K562 (cell line): Measurements from ENCODE around the gene ARHGDIA. TPM values are rescaled to one million over a fixed set of nuclear protein-coding genes. Genes with fewer than 3 reads are reported as not detected.
A peak's percentile ranks its signal among the peaks of the same experiment; 100 is the strongest.

Experiments
- ATF1 ChIP-seq, 2 experiments: fragments of 450-650 bp in 1 of 2; IDR thresholded peaks; 2 replicates each; pipeline ENCODE4 v1.6.1; 2016; ENCODE audit warnings: missing compliant biosample characterization in 1 of 2, missing genetic modification characterization in 1 of 2
- BRF2 ChIP-seq: IDR thresholded peaks from 3 replicates; pipeline ENCODE4 v1.6.1; 2011; ENCODE audit warnings: borderline replicate concordance, mild to moderate bottlenecking; ENCODE audit not compliant: insufficient read length, insufficient read depth
- ELK1 ChIP-seq: sonication (generic); formaldehyde crosslinking; IDR thresholded peaks from 2 replicates; pipeline ENCODE4 v1.8.1; 2022; ENCODE audit warnings: missing genetic modification reagents
- ESRRB ChIP-seq: fragments of 250-450 bp; sonication (Bioruptor Pico); IDR thresholded peaks from 2 replicates; pipeline ENCODE4 v1.5.0; 2020; ENCODE audit warnings: mild to moderate bottlenecking, moderate library complexity, borderline replicate concordance
- HNRNPK ChIP-seq: fragments of 200-400 bp; formaldehyde crosslinking; IDR thresholded peaks from one replicate; pipeline ENCODE4 v1.6.1; 2018; ENCODE audit warnings: mild to moderate bottlenecking, low read depth, low read length; ENCODE audit not compliant: poor library complexity, severe bottlenecking
- MCM2 ChIP-seq: fragments of 450-650 bp; IDR thresholded peaks from 2 replicates; pipeline ENCODE4 v1.6.1; 2017; ENCODE audit warnings: low read depth, mild to moderate bottlenecking
- NCOA1 ChIP-seq: fragments of 450-650 bp; IDR thresholded peaks from 2 replicates; pipeline ENCODE4 v1.6.1; 2016; ENCODE audit warnings: low read depth
- NFE2 ChIP-seq: IDR thresholded peaks from 2 replicates; pipeline ENCODE4 v1.6.1; 2014; ENCODE audit warnings: antibody characterized with exemption, low read depth
- NFRKB ChIP-seq: fragments of 450-650 bp; IDR thresholded peaks from 2 replicates; pipeline ENCODE4 v1.6.1; 2016; ENCODE audit warnings: low read depth
- PYGO2 ChIP-seq: fragments of 450-650 bp; IDR thresholded peaks from 2 replicates; pipeline ENCODE4 v1.6.1; 2016; ENCODE audit warnings: mild to moderate bottlenecking, missing genetic modification characterization, moderate library complexity, missing compliant biosample characterization
- SAP30 ChIP-seq: fragments of 200-600 bp; sonication (generic); IDR thresholded peaks from 2 replicates; pipeline ENCODE4 v1.6.1; 2012; ENCODE audit warnings: borderline replicate concordance, low read depth, mild to moderate bottlenecking, moderate library complexity, low read length, control low read depth, inconsistent platforms; ENCODE audit not compliant: insufficient read depth, poor library complexity, severe bottlenecking
- SIN3A ChIP-seq, 2 experiments: fragments of 150-350 bp in 1 of 2; IDR thresholded peaks; 2 replicates each; pipeline ENCODE4 v1.6.1; 2011 to 2016; ENCODE audit warnings: borderline replicate concordance in 2 of 2, low read depth in 2 of 2, low read length in 2 of 2, mild to moderate bottlenecking in 2 of 2, moderate library complexity in 2 of 2; ENCODE audit not compliant: control insufficient read depth in 1 of 2
- STAT5A ChIP-seq: IDR thresholded peaks from 2 replicates; pipeline ENCODE4 v1.6.1; 2012; ENCODE audit warnings: low read length, inconsistent platforms, borderline replicate concordance
- TCF7L2 ChIP-seq: fragments of 150-350 bp; IDR thresholded peaks from 2 replicates; pipeline ENCODE4 v1.6.1; 2016; ENCODE audit warnings: low read depth, mild to moderate bottlenecking, low read length, moderate library complexity
- TSHZ1 ChIP-seq: fragments of 250-450 bp; sonication (Bioruptor Pico); IDR thresholded peaks from 2 replicates; pipeline ENCODE4 v1.4.0; 2020; ENCODE audit warnings: mild to moderate bottlenecking, moderate library complexity
- ZBTB5 ChIP-seq: fragments of 450-650 bp; IDR thresholded peaks from 2 replicates; pipeline ENCODE4 v1.6.1; 2017; ENCODE audit warnings: antibody characterized with exemption
- ZNF274 ChIP-seq: IDR thresholded peaks from 2 replicates; pipeline ENCODE4 v1.6.1; 2011; ENCODE audit warnings: low read depth, mild to moderate bottlenecking, low read length, moderate library complexity, borderline replicate concordance
- ZNF354B ChIP-seq: fragments of 250-450 bp; sonication (Bioruptor Pico); IDR thresholded peaks from 2 replicates; pipeline ENCODE4 v1.4.0; 2020
- polyA plus RNA-seq, 8 experiments: library from polyadenylated mRNA; depleted of rRNA in 4 of 8; stranded (reverse) in 5 of 8; unstranded in 3 of 8; fragments of >200 nt; fragmentation: Nextera tagmentation in 2 of 8; fragmentation: Illumina TruSeq in 1 of 8; extraction: Ambion mirVana in 2 of 8; extraction: Trizol in 1 of 8; gene quantifications; 2 replicates each; pipeline versions ENCODE4 v1.2.1 to v1.2.3, GENCODE V29; 2011 to 2014; ENCODE audit warnings: inconsistent platforms in 1 of 8, missing spikeins in 1 of 8
- total RNA-seq, 7 experiments: library from RNA; depleted of rRNA in 6 of 7; stranded (reverse); fragments of >200 nt in 6 of 7; fragmentation: Illumina TruSeq in 2 of 7; extraction: Trizol in 2 of 7; gene quantifications; 2 replicates each; pipeline versions ENCODE4 v1.2.1 to v1.2.3, GENCODE V29; 2011 to 2021; ENCODE audit warnings: low replicate concordance in 1 of 7

The ARHGDIA gene
- total and polyA plus RNA-seq, 9 of the 15 experiments (the other 6 are each of a cell fraction or from before 2014, with no cell fraction given), result 9.6 to 340 (median 97.6) TPM

GRCh38 chr17:81890447-81891302 is 19.5 kb upstream of the ARHGDIA start (continued):
- TF ChIP-seq TSHZ1 (CRISPR knock-in tag) (no peak), ZNF354B (CRISPR knock-in tag) (no peak), ATF1 (CRISPR knock-in tag; IDR thresholded peaks at IDR 0.05) (no peak), ATF1 (tag; IDR thresholded peaks at IDR 0.05) (no peak), NCOA1 (no peak), NFRKB (no peak), ELK1 (CRISPR knock-in tag) (no peak), BRF2 (no peak), HNRNPK (no peak), NFE2 (no peak), ZBTB5 (no peak), ZNF274 (no peak), MCM2 (no peak), PYGO2 (no peak), STAT5A (no peak), ESRRB (CRISPR knock-in tag) (no peak), TCF7L2 (no peak), SAP30 (peak; percentile 58), SIN3A (IDR thresholded peaks at IDR 0.05; ENCODE audit: borderline replicate concordance in 2 of 2, control insufficient read depth in 1 of 2, low read depth in 2 of 2, low read length in 2 of 2) (peak in 1 of 2 experiments; percentile 10; a peak in 1 of 4 replicates)
